ENCODE data around the gene CDC26.
"Not testable (repeated sequence)": the region's sequence is repeated elsewhere in the genome, so short reads cannot be mapped to it uniquely, and the experiment has no call there.

CDC26 gene

GRCh38 chr9:113238202-113238858, 37.0 kb downstream of the CDC26 start:
- no peak for DNase-seq (ENCODE audit: low read depth)

GRCh38 chr9:113237026-113237425, 38.3 kb downstream of the CDC26 start:
- DNase-seq (ENCODE audit: low read depth): no peak

- DNase-seq (ENCODE audit: low read depth): not testable (repeated sequence)
Observed at GRCh38 chr9:113235701-113236255, 39.6 kb downstream of the CDC26 start.

GRCh38 chr9:113231701-113232100, 43.7 kb downstream of the CDC26 start:
- DNase-seq (ENCODE audit: low read depth): no peak

- DNase-seq (ENCODE audit: low read depth): no peak
Observed at GRCh38 chr9:113228130-113228665, 47.2 kb downstream of the CDC26 start.

GRCh38 chr9:113227436-113227835, 47.9 kb downstream of the CDC26 start:
- DNase-seq (ENCODE audit: low read depth): no peak

- DNase-seq (ENCODE audit: low read depth): no peak
Observed at GRCh38 chr9:113223963-113224362, 51.4 kb downstream of the CDC26 start.

- DNase-seq (ENCODE audit: low read depth): no peak
Observed at GRCh38 chr9:113222482-113222841, 52.9 kb downstream of the CDC26 start.

GRCh38 chr9:113221800-113222481, 53.4 kb downstream of the CDC26 start:
- DNase-seq (ENCODE audit: low read depth): no peak

- peak; percentile 97 for DNase-seq (ENCODE audit: low read depth)
Observed at GRCh38 chr9:113221003-113221799, 54.2 kb downstream of the CDC26 start, which contains the start of the genes FKBP15 and SLC31A1. FKBP15 (minus strand) TSS chr9:113221277; CDS start chr9:113221243, 34 bp downstream. SLC31A1 (plus strand) TSS chr9:113221544; CDS start chr9:113256149, 34,605 bp downstream.

- DNase-seq (ENCODE audit: low read depth): no peak
Observed at GRCh38 chr9:113220467-113221002, 54.8 kb downstream of the CDC26 start.

GRCh38 chr9:113219969-113220368, 55.4 kb downstream of the CDC26 start:
- DNase-seq (ENCODE audit: low read depth): peak; percentile 64

GRCh38 chr9:113219186-113219936, 56.0 kb downstream of the CDC26 start:
- no peak for DNase-seq (ENCODE audit: low read depth)

Measured in GM04504 (cell line).